Muscle of leg (tissue), 11 donors: ENCODE measurements around the gene SDCCAG8. TPM values are rescaled to one million over a fixed set of nuclear protein-coding genes. Genes with fewer than 3 reads are reported as not detected.

ENCODE experiments used
- DNase-seq: peaks from one replicate; pipeline ENCODE4 v3.0.0; 2013
- H3K27ac ChIP-seq: one replicate; pipeline ENCODE4 v1.5.1; 2013; ENCODE audit warnings: mild to moderate bottlenecking, low read length, control low read depth
- H3K27me3 ChIP-seq: one replicate; pipeline ENCODE4 v1.6.1; 2013; ENCODE audit warnings: low read length; ENCODE audit not compliant: control insufficient read depth, insufficient read depth
- H3K36me3 ChIP-seq: one replicate; pipeline ENCODE4 v1.6.1; 2013; ENCODE audit warnings: low read length; ENCODE audit not compliant: control insufficient read depth, insufficient read depth
- H3K4me1 ChIP-seq: one replicate; pipeline ENCODE4 v1.6.1; 2013; ENCODE audit warnings: low read length; ENCODE audit not compliant: control insufficient read depth, insufficient read depth
- H3K4me3 ChIP-seq: one replicate; pipeline ENCODE4 v1.5.1; 2013; ENCODE audit warnings: low read length, control low read depth
- H3K9me3 ChIP-seq: replicated peaks from 2 replicates; pipeline ENCODE4 v1.6.1; 2013; ENCODE audit warnings: low read depth, low read length; ENCODE audit not compliant: control insufficient read depth
- WGBS: methylation state at CpG from one replicate; pipeline ENCODE4 v1.1.5; 2013; ENCODE audit warnings: missing lambda C conversion rate; ENCODE audit not compliant: insufficient coverage; 5-methylcytosine and 5-hydroxymethylcytosine counted together
- polyA plus RNA-seq, 8 donors: library from polyadenylated mRNA; unstranded; fragments of 120-200 nt; gene quantifications; one replicate each; pipeline versions ENCODE4 v1.2.1 to v1.2.3, GENCODE V29; 2013; ENCODE audit warnings: inconsistent platforms in 1 of 8, low replicate concordance in 1 of 8; ENCODE audit not compliant: insufficient read length in 8 of 8, insufficient read depth in 1 of 8
- total RNA-seq: library from RNA; stranded (reverse); fragments of 120-200 nt; gene quantifications from one replicate; pipeline ENCODE4 v1.2.4, GENCODE V29; 2013

Gene SDCCAG8
- total and polyA plus RNA-seq, 9 donors: 19.1 to 29.9 (median 23.0) TPM

GRCh38 chr1:243230914-243231313 is 24.9 kb upstream of the SDCCAG8 start:
- Histone ChIP-seq H3K27ac (no peak overlapping the region), H3K27me3 (no peaks in the 10 kb centered on the region), H3K4me3 (no peak overlapping the region), H3K36me3 (peaks cover 5% of the 10 kb centered on the region), H3K9me3 (peaks cover 30% of the 10 kb centered on the region), H3K4me1 (peaks cover 2% of the 10 kb centered on the region)
- peak; percentile 21 for DNase-seq

- WGBS: no CpG with 5 or more reads among the region's 2 CpGs
Measured at GRCh38 chr1:243233908-243234307, 21.9 kb upstream of the SDCCAG8 start.

GRCh38 chr1:243234978-243235647 is 20.7 kb upstream of the SDCCAG8 start:
- Histone ChIP-seq H3K27me3 (no peaks in the 10 kb centered on the region), H3K27ac (peak overlapping the region; percentile 40), H3K4me3 (no peak overlapping the region), H3K4me1 (peaks cover 3% of the 10 kb centered on the region), H3K36me3 (peaks cover 4% of the 10 kb centered on the region), H3K9me3 (peaks cover 15% of the 10 kb centered on the region)
- peak; percentile 91 for DNase-seq
- WGBS: no CpG with 5 or more reads among the region's 4 CpGs

More at GRCh38 chr1:243233908-243234307, 21.9 kb upstream of the SDCCAG8 start:
- Histone ChIP-seq H3K27ac (no peak overlapping the region), H3K36me3 (peaks cover 9% of the 10 kb centered on the region), H3K27me3 (no peaks in the 10 kb centered on the region), H3K4me1 (peaks cover 3% of the 10 kb centered on the region), H3K9me3 (peaks cover 27% of the 10 kb centered on the region), H3K4me3 (no peak overlapping the region)
- DNase-seq: peak; percentile 67

GRCh38 chr1:243236604-243237252 is 19.1 kb upstream of the SDCCAG8 start:
- Histone ChIP-seq H3K9me3 (peaks cover 7% of the 10 kb centered on the region), H3K36me3 (peaks cover 4% of the 10 kb centered on the region), H3K4me1 (peaks cover 3% of the 10 kb centered on the region), H3K4me3 (no peak overlapping the region), H3K27me3 (no peaks in the 10 kb centered on the region), H3K27ac (peak overlapping the region; percentile 43)
- DNase-seq: no peak
- WGBS: no CpG with 5 or more reads among the region's 4 CpGs

GRCh38 chr1:243244432-243244841 is 11.4 kb upstream of the SDCCAG8 start:
- no peaks in the 10 kb centered on the region for H3K36me3 ChIP-seq
- H3K9me3 ChIP-seq: no peaks in the 10 kb centered on the region
- no peaks in the 10 kb centered on the region for H3K4me1 ChIP-seq
- WGBS: 70% methylated on average over 2 of the region's 9 CpGs
- no peaks in the 10 kb centered on the region for H3K27me3 ChIP-seq
- H3K27ac ChIP-seq: no peak overlapping the region
- no peak overlapping the region for H3K4me3 ChIP-seq
- no peak for DNase-seq

GRCh38 chr1:243246916-243247315 is 8.9 kb upstream of the SDCCAG8 start:
- H3K27ac ChIP-seq: peak overlapping the region; percentile 1
- no peaks in the 10 kb centered on the region for H3K9me3 ChIP-seq
- H3K4me1 ChIP-seq: no peaks in the 10 kb centered on the region
- H3K4me3 ChIP-seq: no peak overlapping the region
- DNase-seq: peak; percentile 66
- no peaks in the 10 kb centered on the region for H3K36me3 ChIP-seq
- no peaks in the 10 kb centered on the region for H3K27me3 ChIP-seq
- 80% methylated on average over 1 of the region's 1 CpG for WGBS

GRCh38 chr1:243247901-243248300 is 7.9 kb upstream of the SDCCAG8 start:
- no peak for DNase-seq
- no CpG with 5 or more reads among the region's 3 CpGs for WGBS
- H3K27ac ChIP-seq: no peak overlapping the region
- H3K27me3 ChIP-seq: no peaks in the 10 kb centered on the region
- no peaks in the 10 kb centered on the region for H3K9me3 ChIP-seq
- H3K36me3 ChIP-seq: no peaks in the 10 kb centered on the region
- no peak overlapping the region for H3K4me3 ChIP-seq
- H3K4me1 ChIP-seq: no peaks in the 10 kb centered on the region

GRCh38 chr1:243249214-243249613 is 6.6 kb upstream of the SDCCAG8 start:
- no peaks in the 10 kb centered on the region for H3K9me3 ChIP-seq
- no peaks in the 10 kb centered on the region for H3K27me3 ChIP-seq
- H3K27ac ChIP-seq: no peak overlapping the region
- no peak for DNase-seq
- WGBS: no CpG with 5 or more reads among the region's 3 CpGs
- no peaks in the 10 kb centered on the region for H3K36me3 ChIP-seq
- H3K4me1 ChIP-seq: no peaks in the 10 kb centered on the region
- no peak overlapping the region for H3K4me3 ChIP-seq

GRCh38 chr1:243250102-243250501 is 5.7 kb upstream of the SDCCAG8 start:
- WGBS: no CpG with 5 or more reads among the region's 3 CpGs
- H3K4me3 ChIP-seq: no peak overlapping the region
- no peaks in the 10 kb centered on the region for H3K9me3 ChIP-seq
- DNase-seq: no peak
- H3K27me3 ChIP-seq: no peaks in the 10 kb centered on the region
- H3K27ac ChIP-seq: no peak overlapping the region
- H3K4me1 ChIP-seq: no peaks in the 10 kb centered on the region
- no peaks in the 10 kb centered on the region for H3K36me3 ChIP-seq

- no peak overlapping the region for H3K27ac ChIP-seq
- WGBS: no CpG with 5 or more reads among the region's 1 CpG
- DNase-seq: no peak
- no peaks in the 10 kb centered on the region for H3K9me3 ChIP-seq
- no peaks in the 10 kb centered on the region for H3K27me3 ChIP-seq
- no peaks in the 10 kb centered on the region for H3K36me3 ChIP-seq
- H3K4me3 ChIP-seq: no peak overlapping the region
- no peaks in the 10 kb centered on the region for H3K4me1 ChIP-seq
Measured at GRCh38 chr1:243251539-243251938, 4.3 kb upstream of the SDCCAG8 start.
